SKM-1 treated with dmso at 0.1 percent for 144 hours (cell line): ENCODE data around the gene NRF1.

ENCODE experiments used
- DNase-seq: peaks from one replicate; lab custom pipeline; 2025; ENCODE audit not compliant: unreplicated experiment; lab: John Stamatoyannopoulos, UW

Gene NRF1

GRCh38 chr7:129677796-129678195 is 66.3 kb downstream of the NRF1 start:
- DNase-seq: no peak

- no peak for DNase-seq
These were observed 67.1 kb downstream of the NRF1 start for GRCh38 chr7:129678606-129679005.

DNA sequence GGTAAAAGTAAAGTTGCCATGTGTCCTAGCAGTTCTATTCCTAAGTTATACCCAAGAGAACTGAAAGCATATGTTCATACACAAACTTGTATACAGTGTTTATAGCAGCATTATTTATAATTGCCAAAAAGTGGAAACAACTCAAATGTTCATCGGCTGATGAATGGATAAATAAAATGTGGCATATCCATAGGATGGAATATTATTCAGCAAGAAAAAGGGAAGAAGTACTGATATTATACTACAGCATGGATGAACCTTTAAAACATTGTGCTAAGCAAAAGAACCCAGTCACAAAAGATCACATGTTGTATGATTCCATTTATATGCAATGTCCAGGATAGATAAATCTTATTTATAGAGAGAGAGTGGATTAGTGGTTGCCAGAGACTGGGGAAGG is 68.9 kb downstream of the NRF1 start:
- DNase-seq: no peak

GRCh38 chr7:129684777-129685176 is 73.3 kb downstream of the NRF1 start:
- DNase-seq: no peak

- DNase-seq: no peak
These were observed 74.5 kb downstream of the NRF1 start for GRCh38 chr7:129686063-129686462.

DNA sequence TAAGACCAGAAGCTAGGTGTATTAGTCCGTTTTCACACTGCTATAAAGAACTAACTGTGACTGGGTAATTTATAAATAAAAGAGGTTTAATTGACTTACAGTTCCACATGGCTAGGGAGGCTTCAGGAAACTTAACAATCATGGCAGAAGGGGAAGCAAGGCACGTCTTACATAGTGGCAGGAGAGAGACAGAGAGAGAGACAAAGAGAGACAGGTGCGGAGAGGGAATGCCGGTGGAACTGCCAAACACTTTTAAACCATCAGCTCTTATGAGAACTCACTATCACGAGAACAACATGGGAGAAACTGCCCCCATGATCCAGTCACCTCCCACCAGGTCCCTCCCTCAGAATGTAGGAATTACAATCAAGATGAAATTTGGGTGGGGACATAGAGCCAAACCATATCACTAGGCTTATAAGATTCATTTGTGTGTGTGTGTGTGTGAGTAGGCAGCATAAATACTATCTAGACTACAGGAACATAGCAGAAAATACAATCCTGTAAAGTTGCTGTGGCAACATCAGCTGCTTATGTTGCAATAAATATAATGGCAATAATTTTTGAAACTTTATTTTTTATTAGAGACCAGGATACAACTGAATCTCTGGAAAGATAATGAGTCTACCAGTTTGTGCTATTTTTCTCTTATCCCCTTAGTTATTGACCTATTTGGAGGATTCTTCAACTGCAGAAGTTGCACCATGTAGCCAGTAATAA is 77.1 kb downstream of the NRF1 start:
- DNase-seq: no peak

- DNase-seq: no peak
These were observed 78.6 kb downstream of the NRF1 start for GRCh38 chr7:129689995-129690581.

DNA sequence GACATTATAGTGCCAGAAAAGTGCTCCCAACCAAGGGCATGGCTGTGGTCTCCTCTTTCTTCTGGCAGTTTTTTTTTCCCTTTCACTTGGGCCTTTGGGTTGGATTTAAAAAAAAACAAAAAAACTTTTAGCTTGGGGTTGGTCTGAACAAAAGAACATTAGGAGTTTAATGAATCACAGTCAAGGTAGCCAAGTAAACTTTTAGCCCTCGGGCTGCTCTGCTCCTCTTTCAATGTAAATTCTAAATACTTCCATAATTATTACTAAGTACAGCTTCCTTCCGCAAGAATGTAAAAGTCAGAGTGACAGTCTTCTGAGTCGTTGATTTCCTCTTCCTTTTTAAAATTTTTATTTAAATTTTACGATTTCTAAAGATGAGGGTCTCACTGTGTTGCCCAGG is 79.2 kb downstream of the NRF1 start:
- no peak for DNase-seq

- DNase-seq: no peak
These were observed 87.2 kb downstream of the NRF1 start for GRCh38 chr7:129698516-129699418.

GRCh38 chr7:129702316-129702715 is 90.8 kb downstream of the NRF1 start:
- no peak for DNase-seq

GRCh38 chr7:129702761-129703338 is 91.3 kb downstream of the NRF1 start:
- no peak for DNase-seq

DNA sequence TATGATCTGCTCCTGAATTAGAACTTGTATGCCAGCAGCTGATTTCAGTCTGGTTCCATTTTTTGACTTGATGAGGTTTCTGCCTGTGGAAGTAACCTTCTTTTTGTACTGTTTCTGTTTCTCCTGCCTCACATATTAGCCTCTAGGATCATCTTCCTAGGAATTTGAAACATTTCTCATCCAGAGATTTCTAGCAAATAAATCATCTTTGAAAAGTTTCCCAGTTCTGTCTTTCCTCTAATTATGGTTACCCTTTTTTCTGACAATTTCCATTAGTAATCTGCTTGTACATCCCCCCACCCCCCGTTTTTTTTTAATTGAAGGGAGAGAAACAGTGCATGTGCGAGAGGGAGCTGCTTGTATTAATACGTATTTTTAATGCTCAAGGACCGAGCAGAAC is 92.2 kb downstream of the NRF1 start:
- DNase-seq: no peak

GRCh38 chr7:129707910-129708499 is 96.5 kb downstream of the NRF1 start:
- DNase-seq: no peak

GRCh38 chr7:129713544-129713943 is 102.0 kb downstream of the NRF1 start:
- DNase-seq: no peak

DNA sequence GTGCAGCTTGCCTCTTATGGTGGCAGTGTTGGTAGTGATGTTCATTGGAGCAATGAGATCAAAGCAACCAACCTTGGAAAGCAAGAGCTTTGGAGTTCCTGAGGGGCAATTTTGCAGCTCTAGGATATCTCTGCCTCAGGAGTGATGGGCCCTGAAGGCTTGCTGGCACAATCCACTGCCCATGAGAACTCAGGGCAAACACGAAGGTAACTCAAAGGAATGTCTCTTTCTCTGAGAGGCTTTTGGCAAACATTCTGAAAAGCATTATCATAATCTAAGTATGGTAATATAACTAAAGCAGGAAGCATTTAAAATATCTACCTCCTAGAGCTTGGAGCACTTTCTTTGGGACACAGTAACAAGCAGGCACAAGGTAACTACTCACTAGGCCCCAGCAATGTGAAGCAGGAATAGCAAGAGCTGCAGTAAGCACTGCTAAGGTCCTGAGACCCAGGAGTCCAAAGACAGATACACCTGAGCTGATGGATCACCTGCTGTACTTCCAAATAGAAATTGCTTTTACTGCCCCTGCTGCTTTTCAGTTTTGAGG is 103.1 kb downstream of the NRF1 start:
- DNase-seq: no peak

- no peak for DNase-seq
These were observed 108.6 kb downstream of the NRF1 start for GRCh38 chr7:129719980-129720732.

DNA sequence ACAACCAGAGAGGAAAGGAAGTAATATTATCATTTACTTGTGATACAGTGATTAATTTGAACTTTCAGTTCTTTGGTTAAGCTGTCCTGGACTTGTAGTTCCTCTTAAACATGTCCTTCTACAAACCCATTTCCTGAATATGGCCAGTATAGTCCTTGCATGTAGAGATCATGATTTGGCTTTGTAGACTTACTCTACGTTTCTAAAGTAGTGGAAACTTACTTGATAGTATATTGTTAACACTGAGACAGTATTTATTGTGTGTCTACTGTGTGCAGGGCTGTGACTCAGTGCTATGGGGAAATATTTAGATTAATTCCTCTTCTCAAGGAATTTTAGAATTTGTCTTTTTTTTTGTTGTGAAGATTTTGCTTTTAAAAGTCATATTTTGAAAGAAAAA is 109.5 kb downstream of the NRF1 start:
- DNase-seq: peak; percentile 11

GRCh38 chr7:129723679-129724078 is 112.2 kb downstream of the NRF1 start:
- DNase-seq: no peak

DNA sequence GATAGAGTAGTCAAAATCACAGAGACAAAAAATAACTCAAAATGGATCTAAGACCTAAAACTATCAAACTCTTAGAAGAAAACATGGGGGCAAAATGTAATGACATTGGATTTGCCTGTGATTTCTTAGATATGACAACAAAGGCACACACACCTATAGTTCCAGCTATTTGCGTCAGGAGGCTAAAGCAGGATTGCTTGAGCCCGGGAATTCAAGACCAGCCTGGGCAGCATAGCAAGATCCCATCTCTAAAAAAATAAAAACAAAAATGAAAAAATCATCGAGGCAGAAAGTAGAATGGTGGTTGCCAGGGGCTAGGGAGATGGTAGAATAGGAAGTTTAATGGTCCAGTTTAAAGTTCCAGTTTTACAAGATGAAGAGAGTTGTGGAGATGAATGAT is 113.3 kb downstream of the NRF1 start:
- DNase-seq: no peak

GRCh38 chr7:129728875-129729467 is 117.5 kb downstream of the NRF1 start:
- DNase-seq: no peak
